B cell (primary cell): ENCODE measurements around the gene DGKZ.

Experiments
- EZH2 ChIP-seq: IDR thresholded peaks from 2 replicates; pipeline ENCODE4 v1.6.1; 2012; ENCODE audit warnings: borderline replicate concordance, low read depth, mild to moderate bottlenecking, moderate library complexity, low read length; ENCODE audit not compliant: insufficient read depth, poor library complexity, severe bottlenecking
- TF ChIP-seq, protein P1 (sequence below): fragments of 200-600 bp; IDR thresholded peaks from one replicate; pipeline ENCODE4 v1.8.0; 2022; ENCODE audit warnings: antibody characterized with exemption, mild to moderate bottlenecking

DNA sequence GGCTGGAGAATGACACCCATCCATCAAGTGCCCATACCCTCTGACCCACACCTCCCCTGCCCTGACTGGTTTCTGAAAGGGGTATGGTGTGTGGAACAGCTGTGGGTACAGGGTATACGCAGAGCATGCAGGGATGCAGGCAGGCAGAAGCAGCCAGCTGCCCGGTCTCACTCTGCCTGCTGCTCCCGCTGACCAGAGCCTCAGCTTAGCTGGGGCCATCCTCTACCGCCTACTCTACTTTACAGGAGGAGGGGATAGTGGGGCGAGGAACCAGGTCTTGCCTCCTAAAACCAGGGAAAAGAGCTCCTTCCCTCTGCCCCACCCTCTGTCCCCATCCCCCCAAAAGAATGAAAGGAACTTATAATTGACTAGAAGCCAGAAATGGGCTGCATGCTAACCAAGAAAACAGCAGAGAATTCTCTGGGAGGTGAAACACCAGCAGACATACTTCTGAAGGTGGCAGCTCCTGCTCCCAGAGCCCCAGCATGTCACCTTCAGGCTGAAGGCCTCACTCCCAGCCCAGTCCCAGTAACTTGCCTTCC is 57.3 kb downstream of the DGKZ start:
- TF ChIP-seq, protein P1, sequence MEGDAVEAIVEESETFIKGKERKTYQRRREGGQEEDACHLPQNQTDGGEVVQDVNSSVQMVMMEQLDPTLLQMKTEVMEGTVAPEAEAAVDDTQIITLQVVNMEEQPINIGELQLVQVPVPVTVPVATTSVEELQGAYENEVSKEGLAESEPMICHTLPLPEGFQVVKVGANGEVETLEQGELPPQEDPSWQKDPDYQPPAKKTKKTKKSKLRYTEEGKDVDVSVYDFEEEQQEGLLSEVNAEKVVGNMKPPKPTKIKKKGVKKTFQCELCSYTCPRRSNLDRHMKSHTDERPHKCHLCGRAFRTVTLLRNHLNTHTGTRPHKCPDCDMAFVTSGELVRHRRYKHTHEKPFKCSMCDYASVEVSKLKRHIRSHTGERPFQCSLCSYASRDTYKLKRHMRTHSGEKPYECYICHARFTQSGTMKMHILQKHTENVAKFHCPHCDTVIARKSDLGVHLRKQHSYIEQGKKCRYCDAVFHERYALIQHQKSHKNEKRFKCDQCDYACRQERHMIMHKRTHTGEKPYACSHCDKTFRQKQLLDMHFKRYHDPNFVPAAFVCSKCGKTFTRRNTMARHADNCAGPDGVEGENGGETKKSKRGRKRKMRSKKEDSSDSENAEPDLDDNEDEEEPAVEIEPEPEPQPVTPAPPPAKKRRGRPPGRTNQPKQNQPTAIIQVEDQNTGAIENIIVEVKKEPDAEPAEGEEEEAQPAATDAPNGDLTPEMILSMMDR, result no peak
- no peak for TF ChIP-seq EZH2
